Neural progenitor cell (in vitro differentiated cells): Measurements from ENCODE around the gene DVL1.

Source experiments
- EZH2 ChIP-seq: fragments of 200-600 bp; sonication (generic); IDR thresholded peaks from 2 replicates; pipeline ENCODE4 v1.6.1; 2017; ENCODE audit warnings: antibody characterized with exemption, mild to moderate bottlenecking, moderate library complexity
- EZH2phosphoT487 ChIP-seq: fragments of 200-600 bp; sonication (generic); IDR thresholded peaks from 2 replicates; pipeline ENCODE4 v1.6.1; 2017; ENCODE audit warnings: antibody characterized with exemption
- TF ChIP-seq, protein P1 (sequence below): fragments of 200-600 bp; sonication (generic); IDR thresholded peaks from 2 replicates; pipeline ENCODE4 v1.5.1; 2017; ENCODE audit warnings: antibody characterized with exemption, mild to moderate bottlenecking

DNA sequence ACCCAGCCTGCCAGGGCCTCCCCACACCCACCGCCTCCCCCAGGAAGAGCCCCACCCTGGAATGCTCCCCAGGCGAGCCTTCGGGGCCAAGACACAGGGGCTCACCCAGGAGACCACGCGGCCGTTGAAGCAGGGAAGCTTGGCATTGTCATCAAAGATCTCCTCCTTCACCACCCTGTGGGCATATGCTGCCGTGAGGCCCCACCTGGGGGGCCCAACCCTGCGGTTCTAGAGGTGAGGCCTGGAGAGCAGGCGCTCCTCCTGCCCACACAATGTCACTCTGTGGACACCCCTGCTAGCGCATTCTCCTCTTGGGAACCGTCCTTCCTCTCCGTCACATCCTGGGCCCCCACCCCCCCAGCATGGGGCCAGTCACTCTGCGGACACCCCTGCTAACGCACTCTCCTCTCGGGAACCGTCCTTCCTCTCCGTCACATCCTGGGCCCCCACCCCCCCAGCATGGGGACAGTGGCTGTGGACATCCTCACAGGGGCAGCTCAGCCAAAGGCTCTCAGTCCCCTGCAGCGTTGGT is 6.6 kb downstream of the DVL1 start:
- TF ChIP-seq, protein P1, sequence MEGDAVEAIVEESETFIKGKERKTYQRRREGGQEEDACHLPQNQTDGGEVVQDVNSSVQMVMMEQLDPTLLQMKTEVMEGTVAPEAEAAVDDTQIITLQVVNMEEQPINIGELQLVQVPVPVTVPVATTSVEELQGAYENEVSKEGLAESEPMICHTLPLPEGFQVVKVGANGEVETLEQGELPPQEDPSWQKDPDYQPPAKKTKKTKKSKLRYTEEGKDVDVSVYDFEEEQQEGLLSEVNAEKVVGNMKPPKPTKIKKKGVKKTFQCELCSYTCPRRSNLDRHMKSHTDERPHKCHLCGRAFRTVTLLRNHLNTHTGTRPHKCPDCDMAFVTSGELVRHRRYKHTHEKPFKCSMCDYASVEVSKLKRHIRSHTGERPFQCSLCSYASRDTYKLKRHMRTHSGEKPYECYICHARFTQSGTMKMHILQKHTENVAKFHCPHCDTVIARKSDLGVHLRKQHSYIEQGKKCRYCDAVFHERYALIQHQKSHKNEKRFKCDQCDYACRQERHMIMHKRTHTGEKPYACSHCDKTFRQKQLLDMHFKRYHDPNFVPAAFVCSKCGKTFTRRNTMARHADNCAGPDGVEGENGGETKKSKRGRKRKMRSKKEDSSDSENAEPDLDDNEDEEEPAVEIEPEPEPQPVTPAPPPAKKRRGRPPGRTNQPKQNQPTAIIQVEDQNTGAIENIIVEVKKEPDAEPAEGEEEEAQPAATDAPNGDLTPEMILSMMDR = no peak
- TF ChIP-seq EZH2phosphoT487 (no peak), EZH2 (no peak)
